OCI-LY3 (cell line): ENCODE data around the gene CIZ1.

Source experiments
- H2AFZ ChIP-seq: fragments of 200-600, 300-600 bp; shearing (Covaris generic); 2 replicates; pipeline ENCODE4 v1.6.0; 2014; ENCODE audit warnings: antibody characterized with exemption, low read depth, low read length
- H3K27ac ChIP-seq: fragments of 200-600, 300-600 bp; sonication (generic); 2 replicates; pipeline ENCODE4 v1.5.1; 2014; ENCODE audit warnings: mild to moderate bottlenecking, low read length, moderate library complexity, mixed read lengths
- H3K27me3 ChIP-seq: fragments of 200-600, 300-600 bp; sonication (generic); 2 replicates; pipeline ENCODE4 v1.6.1; 2014; ENCODE audit warnings: low read depth, low read length, mixed read lengths
- H3K36me3 ChIP-seq: fragments of 200-600, 300-600 bp; sonication (generic); replicated peaks from 2 replicates; pipeline ENCODE3; 2014; ENCODE audit warnings: low read depth, low read length, mixed read lengths
- H3K4me1 ChIP-seq: fragments of 300-600, 200-600 bp; sonication (generic); 2 replicates; pipeline ENCODE4 v1.6.1; 2014; ENCODE audit warnings: low read length, mixed read lengths
- H3K4me2 ChIP-seq: fragments of 200-600, 300-600 bp; sonication (generic); 2 replicates; pipeline ENCODE4 v1.6.1; 2014; ENCODE audit warnings: low read length, mixed read lengths
- H3K4me3 ChIP-seq: fragments of 300-600, 200-600 bp; sonication (generic); 2 replicates; pipeline ENCODE4 v1.5.1; 2014; ENCODE audit warnings: antibody characterized with exemption, mild to moderate bottlenecking, low read length, moderate library complexity
- H3K79me2 ChIP-seq: fragments of 300-600, 200-600 bp; shearing (Covaris generic); 2 replicates; pipeline ENCODE4 v1.6.1; 2014; ENCODE audit warnings: mild to moderate bottlenecking, low read length, mixed read lengths
- H3K9ac ChIP-seq: fragments of 300-600, 200-600 bp; shearing (Covaris generic); 2 replicates; pipeline ENCODE4 v1.6.0; 2014; ENCODE audit warnings: mild to moderate bottlenecking, low read length, moderate library complexity
- H3K9me3 ChIP-seq: fragments of 200-600, 300-600 bp; shearing (Covaris generic); 2 replicates; pipeline ENCODE4 v1.6.1; 2014; ENCODE audit warnings: low read length, mixed read lengths; ENCODE audit not compliant: insufficient read depth
- H4K20me1 ChIP-seq: fragments of 200-600, 300-600 bp; sonication (generic); 2 replicates; pipeline ENCODE4 v1.6.1; 2016; ENCODE audit warnings: low read length, mixed read lengths; ENCODE audit not compliant: insufficient read depth
- CTCF ChIP-seq: fragments of 200-600, 300-600 bp; sonication (generic); IDR thresholded peaks from 2 replicates; pipeline ENCODE4 v1.5.1; 2014; ENCODE audit warnings: antibody characterized with exemption, low read length, low read depth
- EZH2phosphoT487 ChIP-seq: fragments of 200-600 bp; shearing (Covaris generic); IDR thresholded peaks from 2 replicates; pipeline ENCODE4 v1.6.1; 2018; ENCODE audit warnings: antibody characterized with exemption, mixed run types, low read depth

The CIZ1 gene

DNA sequence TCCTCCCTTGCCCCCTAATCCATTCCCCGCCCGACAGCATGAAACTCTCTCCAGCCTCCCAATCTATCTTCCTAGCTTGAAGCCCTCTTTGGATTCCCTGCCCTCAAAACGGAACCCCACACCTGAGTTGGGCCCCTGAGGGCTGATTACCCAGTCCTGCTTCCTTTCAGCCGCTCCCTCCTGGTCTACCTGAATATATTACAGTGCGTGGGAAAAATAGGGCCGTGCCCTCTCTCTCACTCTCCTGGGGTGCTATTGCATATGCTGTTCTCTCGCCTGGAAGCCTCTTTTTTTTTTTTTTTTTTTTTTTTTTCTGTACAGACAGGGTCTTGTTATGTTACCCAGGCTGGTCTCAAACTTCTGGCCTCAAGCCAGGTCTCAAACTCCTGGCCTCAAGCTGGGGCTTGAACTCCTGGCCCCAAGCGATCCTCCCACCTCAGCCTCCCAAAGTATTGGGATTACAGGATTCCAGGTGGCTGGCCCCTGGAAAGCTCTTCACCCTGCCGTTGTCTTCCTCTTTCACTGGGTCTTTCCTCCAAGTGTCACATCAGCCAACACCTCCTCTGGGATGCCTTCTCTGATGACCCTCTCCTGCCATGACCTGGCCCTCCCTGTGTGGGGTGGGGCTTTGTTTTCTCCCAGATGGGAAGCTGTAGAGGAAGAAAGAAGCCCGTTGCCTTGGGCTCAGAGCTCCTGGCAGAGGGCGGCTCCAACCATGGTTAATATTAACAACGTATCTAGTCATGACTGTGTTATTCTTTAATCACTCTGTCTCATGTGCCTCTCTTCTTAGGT is 20.0 kb upstream of the CIZ1 start:
- Histone ChIP-seq H3K79me2 (no peaks in the 10 kb centered on the region), H3K27ac (no peak overlapping the region), H3K27me3 (peaks cover 18% of the 10 kb centered on the region), H3K4me2 (no peak overlapping the region), H3K9me3 (no peaks in the 10 kb centered on the region), H3K4me3 (no peak overlapping the region), H2AFZ (no peak overlapping the region), H3K36me3 (no peaks in the 10 kb centered on the region), H3K4me1 (no peaks in the 10 kb centered on the region), H4K20me1 (no peaks in the 10 kb centered on the region), H3K9ac (no peak overlapping the region)
- no peak for TF ChIP-seq EZH2phosphoT487
- no peak for TF ChIP-seq CTCF

DNA sequence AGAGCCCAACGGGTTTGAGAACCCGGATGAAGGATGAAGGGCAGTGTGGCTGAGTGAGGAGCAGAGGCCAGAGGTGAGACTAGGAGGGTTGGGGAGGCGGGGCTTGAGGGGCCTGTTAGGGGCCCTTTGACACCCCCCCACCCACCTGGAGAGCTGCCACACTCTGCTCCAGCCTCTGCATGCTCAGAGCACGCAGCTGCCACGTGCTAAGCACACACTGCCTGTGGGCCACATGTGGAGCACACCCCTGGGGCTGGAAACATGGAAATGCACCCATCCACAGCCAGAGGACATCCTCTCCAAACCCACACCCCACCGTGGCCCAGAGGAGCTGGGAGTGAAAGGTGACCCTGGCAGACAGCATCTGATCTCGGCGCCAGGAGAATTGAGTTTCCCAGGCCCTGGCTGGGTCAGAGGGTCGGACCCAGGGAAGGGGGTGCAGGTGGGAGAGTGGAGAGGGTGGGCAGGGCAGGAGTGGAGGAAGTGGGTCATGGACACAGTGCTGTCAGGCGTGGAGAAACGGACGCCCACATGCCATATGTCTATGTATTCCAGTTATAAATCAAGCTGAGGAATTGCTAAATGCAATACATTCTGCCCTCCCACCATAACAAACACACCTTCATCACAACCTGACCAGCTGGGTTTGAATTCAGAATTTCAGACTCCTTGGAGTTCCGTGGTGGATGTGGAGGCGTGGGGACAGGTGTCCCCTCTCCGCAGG is 17.7 kb upstream of the CIZ1 start:
- Histone ChIP-seq H3K36me3 (no peaks in the 10 kb centered on the region), H3K27ac (no peak overlapping the region), H3K79me2 (no peaks in the 10 kb centered on the region), H4K20me1 (no peaks in the 10 kb centered on the region), H3K4me1 (no peaks in the 10 kb centered on the region), H3K27me3 (peaks cover 34% of the 10 kb centered on the region), H3K9ac (no peak overlapping the region), H3K9me3 (no peaks in the 10 kb centered on the region), H3K4me2 (no peak overlapping the region), H3K4me3 (no peak overlapping the region), H2AFZ (no peak overlapping the region)
- TF ChIP-seq EZH2phosphoT487, result no peak
- no peak for TF ChIP-seq CTCF

DNA sequence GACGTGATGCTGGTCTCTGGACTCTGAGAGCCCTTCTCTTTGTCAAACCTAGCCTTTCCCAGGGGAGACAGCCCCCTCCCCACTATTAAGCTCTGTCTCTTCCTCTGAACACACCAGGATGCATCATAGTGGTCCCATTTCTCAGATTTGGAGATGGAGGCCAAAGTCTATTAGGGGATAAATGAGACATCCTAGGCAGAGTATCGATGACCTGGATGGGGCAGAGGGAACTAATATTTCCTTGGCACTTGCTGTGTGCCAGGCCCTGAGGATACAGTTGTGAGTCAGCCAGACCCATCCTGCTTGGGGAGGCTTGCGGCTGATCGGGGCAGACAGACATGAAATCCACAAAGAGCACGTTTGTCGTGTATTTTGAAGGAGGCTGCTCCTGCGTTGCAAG is 17.0 kb upstream of the CIZ1 start:
- Histone ChIP-seq H3K9me3 (no peaks in the 10 kb centered on the region), H3K9ac (no peak overlapping the region), H3K27me3 (peaks cover 39% of the 10 kb centered on the region), H2AFZ (no peak overlapping the region), H3K4me3 (no peak overlapping the region), H3K36me3 (no peaks in the 10 kb centered on the region), H3K79me2 (no peaks in the 10 kb centered on the region), H3K4me2 (no peak overlapping the region), H4K20me1 (no peaks in the 10 kb centered on the region), H3K4me1 (no peaks in the 10 kb centered on the region), H3K27ac (no peak overlapping the region)
- TF ChIP-seq CTCF (no peak), EZH2phosphoT487 (no peak)
